GM21723 (cell line): ENCODE measurements around the gene NTRK2.

Source experiments
- ATAC-seq: cut with Tn5 transposase; IDR thresholded peaks from one replicate; pipeline ENCODE4 v1.9.1; 2021; ENCODE audit warnings: mild to moderate bottlenecking, moderate library complexity; ENCODE audit not compliant: unreplicated experiment

Gene NTRK2

DNA sequence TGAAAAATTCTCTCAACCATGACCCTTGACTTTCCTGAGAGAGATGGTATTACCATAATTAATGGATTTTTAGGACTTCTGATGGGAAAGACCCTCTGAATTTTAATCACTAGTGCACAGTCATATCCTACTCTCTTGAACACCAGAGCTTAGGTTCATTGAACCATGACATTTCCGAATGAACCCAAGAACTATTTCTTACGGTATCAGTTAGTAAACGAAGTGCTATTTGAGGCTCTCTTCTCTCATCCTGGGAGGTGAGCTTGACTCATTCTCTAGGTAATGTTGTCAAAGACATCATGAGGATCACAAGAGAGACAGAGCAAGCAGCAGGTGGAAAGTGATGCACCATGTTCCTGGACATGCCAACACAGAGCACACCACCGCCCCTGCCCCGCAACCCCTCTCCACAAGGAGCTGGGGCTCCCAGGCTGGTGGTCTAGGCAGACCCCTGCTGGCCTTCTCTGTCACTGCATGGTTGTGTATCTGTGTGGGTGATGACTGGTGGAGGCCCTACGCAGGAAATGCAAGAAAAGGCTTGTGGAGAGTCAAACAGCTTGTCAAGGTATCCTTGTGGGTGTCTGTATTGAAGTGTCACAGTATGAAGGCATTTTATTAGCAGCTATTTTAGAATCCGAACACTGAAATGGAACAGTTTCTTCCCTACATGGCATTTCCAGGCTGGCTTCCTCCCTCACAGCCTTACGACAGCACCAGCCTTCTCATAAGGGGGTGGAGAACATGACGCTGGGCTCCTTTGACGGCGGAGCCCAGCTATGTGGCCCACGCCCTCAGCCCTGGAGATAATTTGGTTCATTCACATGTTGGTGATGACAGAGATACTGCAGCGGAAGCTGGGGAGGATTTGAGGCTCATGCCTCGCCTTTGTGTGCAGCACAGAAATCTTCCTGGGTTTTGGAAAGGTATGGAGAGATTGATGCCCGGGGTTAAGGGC lies 297.6 kb downstream of the NTRK2 start:
- ATAC-seq, result no peak

DNA sequence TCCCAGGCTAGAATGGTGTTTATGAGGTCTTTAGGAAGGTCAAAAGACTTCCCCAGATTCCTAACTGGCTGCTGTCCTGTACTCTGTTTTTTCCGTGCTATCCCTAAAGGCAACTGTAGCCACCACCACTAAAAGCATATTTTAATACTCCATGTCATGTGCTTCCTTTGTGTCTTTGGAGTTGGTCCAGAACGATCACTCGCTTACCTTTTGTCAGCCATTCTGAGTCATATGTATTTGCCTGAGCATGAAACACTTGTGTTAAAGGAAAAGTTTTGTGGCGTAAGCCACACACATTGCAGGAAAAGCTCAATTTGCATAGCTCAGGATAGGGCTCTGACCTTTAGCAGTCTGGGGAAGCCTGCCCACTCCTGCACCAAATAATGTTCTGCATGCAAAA lies 299.6 kb downstream of the NTRK2 start:
- ATAC-seq, result no peak

DNA sequence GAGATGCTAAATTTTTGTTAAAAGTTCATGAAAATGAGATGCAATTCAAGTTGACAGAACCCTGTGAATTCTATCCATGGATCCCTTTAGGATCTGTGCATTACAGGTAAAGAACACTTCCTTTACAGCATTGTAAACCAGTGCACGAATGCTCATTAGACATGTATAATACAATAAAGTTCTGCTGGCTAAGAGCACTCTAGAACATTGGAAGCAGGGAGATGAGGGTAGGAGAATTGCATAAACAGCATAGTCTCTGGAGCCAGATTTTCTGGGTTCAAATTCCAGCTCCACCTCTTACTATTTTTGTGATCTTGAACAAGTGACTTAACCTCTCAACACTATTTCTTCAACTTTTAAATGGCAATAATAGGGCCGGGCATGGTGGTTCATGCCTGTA lies 300.2 kb downstream of the NTRK2 start:
- no peak for ATAC-seq

DNA sequence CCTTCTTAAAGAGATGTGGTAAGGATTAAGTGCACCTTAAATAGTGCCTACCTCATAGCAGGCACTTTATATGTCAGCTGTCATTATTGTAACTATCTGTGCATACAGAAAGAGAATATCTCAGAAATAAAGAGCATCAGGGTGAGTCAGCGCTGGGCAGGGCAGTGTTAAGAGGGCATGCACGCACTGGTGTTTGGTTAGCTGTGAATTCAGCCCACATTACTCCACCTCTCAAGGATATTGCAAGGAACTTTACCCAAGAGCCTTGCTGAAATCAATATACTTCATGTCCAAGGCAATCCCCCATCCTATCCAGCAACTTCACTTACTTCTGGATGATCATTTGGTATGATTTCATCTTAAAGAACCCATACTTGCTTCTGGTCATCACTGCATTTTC lies 300.9 kb downstream of the NTRK2 start:
- ATAC-seq, result no peak

DNA sequence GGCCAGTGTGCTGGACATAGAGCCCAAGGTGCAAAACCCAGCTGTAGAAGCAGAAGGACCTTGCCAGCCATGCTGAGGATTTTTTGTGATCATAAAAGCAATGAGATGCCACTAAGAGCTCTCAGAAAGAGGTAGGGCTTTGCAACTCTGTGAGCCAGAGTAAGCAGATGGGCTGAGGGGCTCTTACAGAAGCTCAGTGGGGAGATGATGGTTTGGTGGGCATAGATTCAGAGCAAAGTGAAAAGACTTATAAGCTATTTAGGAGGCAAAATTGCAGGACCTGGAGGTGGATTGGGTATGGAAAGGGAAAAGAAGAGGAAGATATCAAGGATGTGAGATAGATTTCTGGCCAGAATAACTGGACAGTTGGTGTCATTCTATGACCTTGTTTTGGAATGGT lies 302.0 kb downstream of the NTRK2 start:
- ATAC-seq, result no peak

DNA sequence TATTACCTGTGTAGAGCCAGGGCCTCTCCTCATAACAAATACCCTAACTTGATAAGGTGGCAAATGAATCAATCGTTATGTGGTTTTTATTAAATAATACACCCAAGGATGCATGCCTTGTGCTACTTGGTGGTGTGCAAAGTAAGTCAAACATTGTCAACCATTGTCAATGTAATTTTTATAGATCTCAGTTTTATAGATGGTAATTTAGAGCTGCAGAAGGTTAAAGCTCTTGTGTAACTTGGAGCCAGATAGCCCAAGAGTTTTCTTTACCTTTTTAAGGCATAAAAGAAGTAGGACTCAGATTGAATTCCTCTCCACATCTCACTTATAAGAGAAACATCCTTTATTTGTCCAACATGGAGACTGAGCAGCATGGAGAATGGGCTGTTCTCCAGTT lies 304.7 kb downstream of the NTRK2 start:
- no peak for ATAC-seq

DNA sequence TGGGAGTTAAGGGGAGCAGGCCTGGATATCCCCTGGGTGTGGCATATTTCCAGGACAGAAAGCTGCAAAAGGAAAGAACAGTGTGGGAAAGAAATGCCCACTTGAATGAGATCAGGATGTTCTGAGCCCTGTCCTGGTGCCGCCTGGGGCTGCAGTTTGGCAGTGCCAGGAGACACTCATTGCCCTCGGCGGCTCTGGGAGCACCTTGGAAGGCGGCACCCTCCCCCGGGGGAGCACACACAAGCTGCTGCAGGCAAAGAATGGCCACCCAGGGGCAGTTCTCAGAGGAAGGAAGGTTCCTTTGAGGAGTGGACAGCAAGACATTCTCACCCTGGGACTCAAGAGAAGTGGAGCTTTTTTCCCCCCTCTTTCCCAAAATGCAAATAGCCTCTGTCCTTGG lies 305.3 kb downstream of the NTRK2 start:
- ATAC-seq, result no peak

DNA sequence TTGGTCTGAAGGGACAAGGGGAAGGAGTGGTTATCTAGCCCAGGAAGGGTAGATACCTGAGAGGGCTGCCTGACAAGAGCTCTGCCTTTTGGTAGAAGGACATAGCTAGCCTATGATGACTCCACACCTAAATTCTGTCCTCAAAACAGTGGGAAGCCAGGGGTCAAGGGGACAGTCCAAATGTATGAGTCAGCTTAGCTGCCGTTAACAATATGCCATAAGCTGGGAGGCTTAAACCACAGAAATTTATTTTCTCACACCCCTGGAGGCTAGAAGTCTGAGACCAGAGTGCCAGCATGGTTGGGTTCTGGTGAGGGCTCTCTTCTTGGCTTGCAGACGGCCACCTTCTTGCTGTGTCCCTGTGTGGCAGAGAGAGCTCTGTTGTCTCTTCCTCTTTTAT lies 306.4 kb downstream of the NTRK2 start:
- no peak for ATAC-seq

DNA sequence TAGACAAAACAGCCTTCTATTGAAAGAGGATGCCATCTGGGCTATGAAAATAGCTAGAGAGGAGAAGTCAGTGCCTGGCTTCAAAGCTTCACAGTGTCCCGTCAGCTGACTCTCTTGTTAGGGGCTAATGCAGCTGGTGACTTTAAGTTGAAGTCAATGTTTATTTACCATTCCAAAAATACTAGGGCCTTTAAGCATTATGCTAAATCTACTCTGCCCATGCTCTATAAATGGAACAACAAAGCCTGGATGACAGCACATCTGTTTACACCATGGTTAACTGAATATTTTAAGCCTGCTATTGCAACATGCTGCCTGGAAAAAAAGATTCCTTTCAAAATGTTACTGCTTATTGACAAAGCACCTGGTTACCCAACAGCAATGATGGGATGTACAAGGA lies 309.1 kb downstream of the NTRK2 start:
- no peak for ATAC-seq

DNA sequence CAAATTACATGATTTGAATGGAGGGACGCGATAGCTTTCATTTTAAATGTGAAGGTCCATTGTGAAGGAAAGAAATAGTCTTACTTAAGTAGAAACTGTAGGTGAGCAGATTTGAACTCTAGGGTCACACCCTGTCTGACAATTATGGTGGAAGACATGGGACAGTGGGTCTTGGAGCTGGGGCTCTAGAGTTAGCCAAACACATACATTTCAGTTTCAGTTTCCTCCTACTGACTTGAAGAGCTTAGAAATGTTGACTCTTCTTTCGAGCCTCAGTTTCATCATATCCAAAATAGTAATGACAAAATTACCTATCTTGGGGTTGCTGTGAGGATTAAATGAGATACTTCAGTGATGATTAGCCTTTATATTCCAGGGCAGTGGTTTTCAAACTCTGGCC lies 314.2 kb downstream of the NTRK2 start:
- ATAC-seq, result no peak

DNA sequence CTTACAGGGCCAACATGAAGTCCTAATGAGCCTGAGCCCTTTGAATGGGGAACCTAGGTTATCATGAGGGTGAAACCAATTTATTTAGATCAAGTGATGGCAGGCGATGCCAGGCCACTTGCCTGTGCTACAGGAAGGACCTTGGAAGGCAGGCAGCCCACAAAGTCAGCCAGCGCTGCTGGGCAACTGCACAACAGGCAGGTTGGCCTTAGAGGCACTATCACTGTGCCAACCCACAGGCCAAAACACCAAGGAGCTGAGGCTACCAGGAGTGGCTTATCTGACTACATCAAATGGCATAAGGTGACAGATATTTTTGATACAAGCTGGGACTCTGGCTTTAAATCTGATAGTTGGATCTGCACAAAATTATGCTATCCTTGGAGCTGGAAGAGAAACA lies 319.1 kb downstream of the NTRK2 start:
- ATAC-seq, result no peak

DNA sequence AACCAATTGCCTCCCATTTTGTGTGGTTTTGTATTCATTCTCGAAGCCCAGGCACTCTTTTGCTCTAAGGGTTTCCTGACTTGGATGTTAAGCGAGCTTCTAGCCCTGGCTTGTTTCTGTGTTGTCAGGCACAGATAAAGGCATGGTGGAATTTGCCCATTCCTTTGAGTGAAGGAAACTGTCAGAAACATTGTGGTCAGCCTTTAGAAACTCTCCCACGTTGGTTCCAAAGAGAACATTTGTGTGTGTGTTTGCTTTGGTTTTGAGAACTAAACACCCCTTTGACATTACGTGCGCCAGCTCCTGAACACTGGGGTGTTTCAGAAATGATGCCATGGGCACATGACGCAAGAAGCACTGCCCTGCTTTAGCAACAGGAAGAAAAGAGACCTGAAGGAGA lies 320.9 kb downstream of the NTRK2 start:
- ATAC-seq, result no peak

DNA sequence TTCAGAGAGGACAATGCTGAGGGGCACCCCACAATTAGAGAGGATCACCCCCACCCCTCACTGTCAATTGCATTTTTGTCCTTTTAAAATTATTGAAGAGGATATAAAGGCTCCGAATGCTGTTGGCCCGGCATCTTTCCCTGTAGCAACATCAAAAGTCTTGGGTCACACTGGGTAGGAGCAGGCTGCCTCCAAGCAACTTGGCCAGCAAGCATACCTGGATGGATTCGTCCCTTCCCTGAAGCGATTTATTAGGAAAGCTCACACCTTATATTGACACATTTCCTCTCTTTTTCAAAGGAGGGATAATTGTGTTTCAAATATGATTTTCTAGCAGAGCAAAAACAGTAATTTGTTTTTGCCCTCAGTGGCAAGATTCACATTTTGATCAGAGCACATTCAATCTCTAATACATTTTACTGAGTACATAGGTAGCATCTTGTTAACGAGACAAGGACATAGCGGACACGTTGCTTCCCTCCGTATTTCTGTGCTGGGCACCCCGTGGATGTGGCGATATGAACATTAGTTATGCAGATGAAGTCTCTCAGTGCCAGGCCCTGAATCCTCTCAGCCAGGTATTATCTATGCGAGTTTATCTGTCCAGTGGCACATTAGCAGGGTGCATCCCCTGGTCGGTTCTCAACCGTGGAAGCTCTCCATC lies 321.5 kb downstream of the NTRK2 start:
- no peak for ATAC-seq

DNA sequence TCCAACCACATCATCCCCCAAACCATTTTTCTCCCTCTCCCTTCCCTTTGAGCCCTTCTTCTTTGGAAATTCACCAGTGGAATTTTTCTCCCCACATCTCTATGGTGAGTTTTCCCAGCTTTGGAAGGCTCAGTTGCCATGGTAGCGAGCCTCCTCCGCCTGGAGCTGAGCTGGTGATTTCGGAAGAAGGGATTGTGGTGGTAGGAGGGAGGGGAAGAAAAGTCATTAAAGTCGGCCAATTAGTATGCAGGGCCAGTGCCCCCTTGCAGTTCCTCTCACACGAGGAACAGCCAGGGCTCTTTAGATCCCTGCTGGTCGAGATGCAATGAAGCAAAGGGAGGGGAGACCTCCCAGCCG lies 322.0 kb downstream of the NTRK2 start:
- no peak for ATAC-seq

DNA sequence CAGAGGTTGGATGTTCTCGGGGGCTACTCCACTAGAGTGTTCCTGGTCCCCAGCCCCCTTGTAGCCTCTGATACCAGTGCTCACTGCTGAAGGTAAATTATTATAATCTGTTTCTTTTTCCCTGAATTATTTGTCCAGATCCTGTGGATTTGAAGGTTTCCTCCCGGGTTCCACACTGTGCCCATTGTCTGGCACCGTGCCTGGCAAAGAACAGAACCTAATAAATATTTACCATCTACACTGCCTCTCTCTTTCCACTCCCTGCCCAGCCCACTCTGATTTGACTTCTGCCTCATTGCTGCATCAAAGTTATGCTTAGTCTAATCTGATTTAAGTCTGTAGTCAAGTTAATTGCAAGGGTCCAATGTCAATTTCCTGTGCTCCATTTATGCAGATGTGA lies 322.9 kb downstream of the NTRK2 start:
- ATAC-seq, result no peak

DNA sequence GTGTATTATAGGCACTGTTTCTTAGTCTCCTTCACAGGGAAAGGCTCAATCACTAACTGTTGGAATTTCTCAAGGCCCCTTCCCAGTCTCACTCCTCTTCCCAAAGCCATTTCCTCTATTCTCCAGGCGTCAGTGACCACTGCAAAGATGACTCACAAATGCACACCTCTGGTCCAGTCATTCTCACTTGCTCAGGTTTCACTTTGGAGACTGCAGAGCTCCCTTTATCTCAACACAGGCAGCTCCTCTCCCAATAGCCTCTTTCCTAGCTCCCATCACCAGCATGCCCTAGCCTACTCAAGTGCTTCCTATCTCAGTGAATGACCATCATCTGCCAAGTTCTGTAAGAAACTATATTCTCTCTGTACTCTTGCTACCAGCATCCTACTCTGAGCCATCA lies 323.6 kb downstream of the NTRK2 start:
- ATAC-seq, result no peak

DNA sequence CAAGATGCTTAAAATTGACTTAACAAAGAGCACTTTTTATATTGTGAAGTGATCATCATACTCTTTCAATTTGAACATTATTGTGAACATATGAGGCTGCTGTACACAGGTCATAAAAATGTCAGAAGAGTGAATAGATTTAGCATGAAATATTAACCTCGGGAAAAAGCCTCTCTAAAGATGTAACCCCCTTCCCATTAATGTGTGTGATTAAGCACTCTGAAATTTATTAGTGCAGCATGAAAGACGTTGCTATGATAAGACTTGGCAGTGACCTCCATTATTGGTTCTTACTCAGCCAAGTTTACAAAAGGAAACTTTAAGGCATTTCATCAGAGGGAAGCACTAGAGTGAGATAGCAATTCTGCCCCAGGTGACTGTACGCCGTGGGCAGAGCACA lies 326.5 kb downstream of the NTRK2 start:
- no peak for ATAC-seq

DNA sequence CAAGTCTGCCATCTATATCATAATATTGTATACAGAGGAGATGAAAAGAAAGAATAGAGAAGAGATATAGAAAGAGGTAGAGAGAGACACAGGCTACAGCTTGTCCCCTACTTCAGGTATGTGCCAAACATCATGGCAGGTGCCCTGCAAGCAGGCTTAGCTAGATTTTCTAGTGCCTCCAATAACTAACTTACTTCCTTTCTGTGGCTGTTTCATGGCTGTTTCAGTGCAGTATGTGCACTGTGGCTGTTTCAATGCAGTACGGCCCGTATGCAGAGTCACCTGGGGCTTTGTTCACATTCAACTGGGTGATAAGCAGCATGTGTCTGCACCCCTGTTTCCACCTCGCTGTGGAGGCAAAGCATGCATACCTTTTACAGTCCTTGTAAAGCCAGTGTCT lies 327.2 kb downstream of the NTRK2 start:
- ATAC-seq, result no peak

DNA sequence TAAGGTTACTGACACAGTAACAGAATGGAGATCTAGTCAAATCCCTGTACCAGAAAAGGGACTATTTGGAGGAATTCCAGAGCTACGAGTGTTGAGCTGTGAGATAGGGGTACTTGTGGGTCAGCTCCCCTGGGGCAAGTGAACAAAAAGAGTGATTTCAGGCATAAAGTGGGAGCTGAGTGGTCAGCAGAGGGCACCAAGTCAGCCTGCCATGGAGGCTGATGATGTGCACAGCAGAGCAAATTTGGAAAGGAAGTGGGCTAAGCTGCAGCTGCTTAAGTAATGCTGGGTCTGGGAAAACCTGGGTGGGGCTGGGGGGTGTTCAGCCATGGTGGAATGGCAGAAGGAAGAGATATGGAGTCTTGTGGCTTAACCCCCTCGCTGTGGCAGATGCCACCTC lies 327.9 kb downstream of the NTRK2 start:
- no peak for ATAC-seq

DNA sequence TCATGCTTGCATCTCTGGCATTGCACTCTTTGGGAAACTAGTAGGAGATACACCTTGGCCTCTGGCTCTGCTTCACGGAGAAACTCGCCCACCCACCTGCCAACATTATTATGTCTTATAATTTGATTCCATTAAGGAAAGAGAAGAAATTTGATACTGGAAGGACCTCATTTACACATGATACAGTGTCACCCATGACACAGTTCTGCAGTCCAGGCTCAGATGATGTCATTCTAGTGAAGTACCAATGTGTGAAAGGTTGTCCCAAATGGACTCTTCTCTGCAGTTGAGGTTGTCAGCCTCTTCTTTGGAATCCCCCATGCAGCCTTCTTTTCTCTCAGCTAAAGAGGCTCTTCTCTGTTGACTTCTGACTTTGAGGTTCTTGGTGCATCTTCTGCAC lies 329.1 kb downstream of the NTRK2 start:
- ATAC-seq, result no peak

DNA sequence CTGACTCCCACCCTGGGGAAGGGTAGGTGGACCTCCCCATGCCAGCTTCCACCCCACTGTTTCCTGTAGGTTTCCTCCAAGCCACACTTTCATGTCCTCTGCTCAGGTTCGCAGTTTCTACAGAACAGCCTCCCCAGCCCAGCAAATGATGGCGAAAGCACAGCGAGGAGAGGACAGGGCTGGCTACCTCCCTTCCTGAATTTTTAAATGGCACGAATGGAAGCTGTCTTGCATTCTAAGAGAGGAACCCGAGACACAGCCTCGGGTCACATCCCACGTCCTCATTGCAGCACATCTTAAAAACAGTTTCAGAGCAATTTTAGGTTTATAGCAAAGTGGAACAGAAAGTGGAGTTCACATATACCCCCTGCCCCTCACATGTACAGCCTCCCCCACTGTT lies 330.3 kb downstream of the NTRK2 start:
- ATAC-seq, result no peak

DNA sequence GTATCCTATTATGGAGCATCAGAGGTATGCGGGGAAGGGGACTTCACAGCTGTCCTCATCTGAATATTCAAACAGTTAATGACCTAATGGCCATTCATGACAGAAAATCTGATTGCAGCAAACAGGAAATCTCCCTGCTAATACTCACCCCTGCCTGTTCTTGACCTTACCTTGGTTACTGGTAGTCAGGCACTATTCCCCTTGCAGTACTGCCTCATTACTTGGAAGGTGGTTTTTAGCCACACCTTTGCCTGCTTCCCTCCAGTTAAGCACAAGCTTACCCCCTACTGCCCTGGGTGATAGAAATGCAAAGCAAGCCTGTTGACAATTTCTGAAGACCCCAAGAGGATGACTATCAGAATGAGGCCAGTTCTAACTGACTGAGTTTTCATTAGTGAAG lies 332.4 kb downstream of the NTRK2 start:
- ATAC-seq, result no peak
